ENCODE measurements around the gene PKIB.

DNA sequence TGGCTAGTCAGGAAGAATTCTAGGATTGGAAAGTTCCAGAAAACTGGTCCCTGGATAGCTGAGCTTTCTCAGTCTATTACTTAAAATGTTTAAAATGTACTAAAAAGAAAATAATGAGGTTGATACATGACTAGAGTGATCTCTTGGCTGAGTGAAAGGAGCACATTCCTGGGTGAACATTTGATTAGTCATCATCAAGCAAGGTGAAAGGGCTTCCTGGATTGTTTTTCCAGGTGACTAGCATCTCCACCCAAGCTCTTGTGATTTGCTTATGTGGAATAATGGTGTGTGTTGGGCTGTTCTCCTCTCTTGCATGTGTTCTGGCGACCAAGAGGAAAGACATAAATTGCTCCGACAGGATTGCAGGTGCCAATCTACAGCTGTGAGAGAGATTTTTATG lies 42.9 kb downstream of the PKIB start:
- TF ChIP-seq POLR2AphosphoS5 (IDR thresholded peaks at IDR 0.05; ENCODE audit: low read depth, low read length) (no peak), POLR2A (IDR thresholded peaks at IDR 0.05; ENCODE audit: low read depth, low read length) (no peak), TAF1 (IDR thresholded peaks at IDR 0.05; ENCODE audit: low read depth, low read length) (no peak), SPI1 (IDR thresholded peaks at IDR 0.05; ENCODE audit: low read depth, low read length) (no peak), PAX5 (IDR thresholded peaks at IDR 0.05; ENCODE audit: insufficient read depth, low read length, severe bottlenecking) (no peak)

Measured in GM12891 (cell line).